GM12892 (cell line): ENCODE measurements around the gene TMEM14A.

Experiments
- POLR2A ChIP-seq: IDR thresholded peaks from 2 replicates; pipeline ENCODE4 v1.6.1; 2011; ENCODE audit warnings: low read depth, low read length, control low read depth
- POLR2AphosphoS5 ChIP-seq: IDR thresholded peaks from 2 replicates; pipeline ENCODE4 v1.6.1; 2011; ENCODE audit warnings: low read depth, low read length, control low read depth
- TAF1 ChIP-seq: IDR thresholded peaks from 2 replicates; pipeline ENCODE4 v1.6.1; 2011; ENCODE audit warnings: low read depth, mild to moderate bottlenecking, control low read depth, low read length, borderline replicate concordance

DNA sequence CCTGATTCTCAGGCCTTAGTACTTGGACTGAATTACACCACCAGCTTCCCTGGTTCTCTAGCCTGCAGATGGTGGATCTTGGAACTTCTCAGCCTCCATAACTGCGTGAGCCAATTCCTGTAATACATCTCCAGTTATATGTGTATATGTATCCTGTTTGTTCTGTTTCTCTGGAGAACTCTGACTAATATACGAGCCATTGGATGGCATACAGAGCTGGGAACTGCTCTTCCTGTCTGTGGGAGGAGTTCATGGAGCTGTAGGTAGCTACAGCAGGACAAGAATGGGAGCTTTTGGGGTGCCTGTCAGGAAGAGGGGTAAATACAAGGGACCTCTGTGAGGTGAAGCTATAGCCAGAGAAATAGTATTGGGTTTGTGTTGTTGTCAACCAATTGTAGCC lies 41.2 kb downstream of the TMEM14A start:
- TF ChIP-seq POLR2A (no peak), POLR2AphosphoS5 (no peak), TAF1 (no peak)
